HAP-1 (cell line): Measurements from ENCODE around the gene OR51B6.
A peak's percentile ranks its signal among the peaks of the same experiment; 100 is the strongest.

Source experiments
- DNase-seq, 2 experiments: peaks; one replicate each; pipeline ENCODE4 v3.0.0-alpha.2; 2016 to 2020; ENCODE audit warnings: low spot score in 2 of 2
- H3K27me3 ChIP-seq: fragments of 250-450 bp; sonication (Bioruptor Pico); 2 replicates; pipeline ENCODE4 v1.5.1; 2020; ENCODE audit warnings: low read depth, mild to moderate bottlenecking, moderate library complexity
- H3K36me3 ChIP-seq: fragments of 250-450 bp; sonication (Bioruptor Pico); replicated peaks from 2 replicates; pipeline ENCODE4 v1.5.1; 2020; ENCODE audit warnings: mild to moderate bottlenecking
- H3K4me1 ChIP-seq: fragments of 250-450 bp; sonication (Bioruptor Pico); 2 replicates; pipeline ENCODE4 v1.5.1; 2020; ENCODE audit warnings: mild to moderate bottlenecking
- H3K4me3 ChIP-seq: fragments of 250-450 bp; sonication (Bioruptor Pico); 2 replicates; pipeline ENCODE4 v1.5.1; 2020; ENCODE audit warnings: mild to moderate bottlenecking, moderate library complexity
- H3K9me3 ChIP-seq: fragments of 250-450 bp; sonication (Bioruptor Pico); 2 replicates; pipeline ENCODE4 v1.5.1; 2020; ENCODE audit warnings: mild to moderate bottlenecking, moderate library complexity
- in situ Hi-C: fragments of 300-500 bp; cut with MboI; formaldehyde crosslinking; loops from 3 replicates; pipeline ENCODE4 v1.14.3; 2020; ENCODE audit warnings: low sequenced_read_pairs, inconsistent platforms, mixed read lengths

Gene OR51B6

GRCh38 chr11:5380740-5381342 lies 29.5 kb downstream of the OR51B6 start:
- Histone ChIP-seq H3K9me3 (no peaks in the 10 kb centered on the region), H3K4me1 (no peaks in the 10 kb centered on the region), H3K27me3 (no peaks in the 10 kb centered on the region), H3K4me3 (no peak overlapping the region), H3K36me3 (no peaks in the 10 kb centered on the region)
- peak; percentile 44 to 68 for DNase-seq
- in situ Hi-C loops, result loop anchor here (10.0 to 25.0 kb wide), 2 partner anchors 256 to 744 kb away; partner anchors contain the start of genes OR51D1 and OR51E1

GRCh38 chr11:5383576-5383975 lies 32.3 kb downstream of the OR51B6 start, which contains the start of gene OR51M1:
TSS of gene OR51M1 (plus strand) at chr11:5383812. CDS start at chr11:5389399, 5,587 bp downstream.
- in situ Hi-C loops, result loop anchor here (10.0 to 25.0 kb wide), 2 partner anchors 259 to 746 kb away; partner anchors contain the start of genes OR51D1 and OR51E1

GRCh38 chr11:5384335-5384734 lies 33.0 kb downstream of the OR51B6 start:
- H3K9me3 ChIP-seq, result no peaks in the 10 kb centered on the region

More at GRCh38 chr11:5383576-5383975, 32.3 kb downstream of the OR51B6 start, which contains the start of gene OR51M1:
- DNase-seq, result no peak
- Histone ChIP-seq H3K4me1 (no peaks in the 10 kb centered on the region), H3K36me3 (no peaks in the 10 kb centered on the region), H3K4me3 (no peak within 1 kb of the TSS), H3K9me3 (no peaks in the 10 kb centered on the region), H3K27me3 (no peaks in the 10 kb centered on the region)

GRCh38 chr11:5390210-5390609 lies 38.9 kb downstream of the OR51B6 start:
- H3K4me3 ChIP-seq, result no peak overlapping the region
- DNase-seq, result no peak
- H3K36me3 ChIP-seq, result no peaks in the 10 kb centered on the region
- no peaks in the 10 kb centered on the region for H3K27me3 ChIP-seq
- no peaks in the 10 kb centered on the region for H3K4me1 ChIP-seq
- H3K9me3 ChIP-seq, result no peaks in the 10 kb centered on the region
- in situ Hi-C loops, result loop anchor here (25.0 kb wide), 1 partner anchor 753 kb away; the partner anchor contains the start of genes OR51D1 and OR51E1

More at GRCh38 chr11:5384335-5384734, 33.0 kb downstream of the OR51B6 start:
- Histone ChIP-seq H3K4me1 (no peaks in the 10 kb centered on the region), H3K27me3 (no peaks in the 10 kb centered on the region), H3K36me3 (no peaks in the 10 kb centered on the region), H3K4me3 (no peak overlapping the region)
- DNase-seq, result no peak
- in situ Hi-C loops, result loop anchor here (10.0 to 25.0 kb wide), 2 partner anchors 260 to 747 kb away; partner anchors contain the start of genes OR51D1 and OR51E1

GRCh38 chr11:5394091-5394490 lies 42.8 kb downstream of the OR51B6 start:
- Histone ChIP-seq H3K4me1 (no peaks in the 10 kb centered on the region), H3K9me3 (no peaks in the 10 kb centered on the region), H3K4me3 (no peak overlapping the region), H3K36me3 (no peaks in the 10 kb centered on the region), H3K27me3 (no peaks in the 10 kb centered on the region)
- in situ Hi-C loops, result loop anchor here (25.0 kb wide), 1 partner anchor 757 kb away; the partner anchor contains the start of genes OR51D1 and OR51E1
- no peak for DNase-seq

GRCh38 chr11:5398936-5399335 lies 47.6 kb downstream of the OR51B6 start:
- H3K9me3 ChIP-seq, result no peaks in the 10 kb centered on the region
- H3K4me3 ChIP-seq, result no peak overlapping the region
- H3K4me1 ChIP-seq, result no peaks in the 10 kb centered on the region
- H3K36me3 ChIP-seq, result no peaks in the 10 kb centered on the region
- in situ Hi-C loops, result loop anchor here (25.0 kb wide), 1 partner anchor 762 kb away; the partner anchor contains the start of genes OR51D1 and OR51E1
- DNase-seq, result no peak
- no peaks in the 10 kb centered on the region for H3K27me3 ChIP-seq
